CD14-positive monocyte (primary cell): ENCODE measurements around the gene DVL3. TPM values are rescaled to one million over a fixed set of nuclear protein-coding genes. Genes with fewer than 3 reads are reported as not detected.
A peak's percentile ranks its signal among the peaks of the same experiment; 100 is the strongest.

ENCODE experiments used
- DNase-seq, 3 donors: peaks; one replicate each; pipeline ENCODE4 v3.0.0-alpha.2; 2011 to 2022
- H2AFZ ChIP-seq: 2 replicates; pipeline ENCODE4 v1.6.0; 2012; ENCODE audit warnings: mild to moderate bottlenecking, low read depth, low read length, inconsistent platforms; ENCODE audit not compliant: insufficient read depth, poor library complexity, severe bottlenecking
- H3K27ac ChIP-seq, 2 donors: 1 replicate in 1 of 2; 2 replicates in 1 of 2; pipeline ENCODE4 v1.5.1; 2012 to 2013; ENCODE audit warnings: low read length in 2 of 2, control low read depth in 1 of 2, inconsistent platforms in 1 of 2, low read depth in 1 of 2, mild to moderate bottlenecking in 1 of 2
- H3K27me3 ChIP-seq, 2 donors: one replicate each; pipeline versions ENCODE4 v1.6.0 to v1.6.1; 2011 to 2013; ENCODE audit warnings: low read length in 2 of 2; ENCODE audit not compliant: control insufficient read depth in 2 of 2, insufficient read depth in 2 of 2
- H3K36me3 ChIP-seq, 2 donors: replicated peaks in 1 of 2; 1 replicate in 1 of 2; 2 replicates in 1 of 2; pipeline versions ENCODE4 v1.5.1 to v1.6.1; 2012 to 2013; ENCODE audit warnings: low read length in 2 of 2, control low read depth in 1 of 2, inconsistent platforms in 1 of 2, mild to moderate bottlenecking in 1 of 2; ENCODE audit not compliant: insufficient read depth in 2 of 2, control insufficient read depth in 1 of 2
- H3K4me1 ChIP-seq, 2 donors: 1 replicate in 1 of 2; 2 replicates in 1 of 2; pipeline versions ENCODE4 v1.5.1 to v1.6.1; 2012 to 2013; ENCODE audit warnings: low read length in 2 of 2, control low read depth in 1 of 2, inconsistent platforms in 1 of 2, mild to moderate bottlenecking in 1 of 2, moderate library complexity in 1 of 2; ENCODE audit not compliant: insufficient read depth in 2 of 2, control insufficient read depth in 1 of 2
- H3K4me2 ChIP-seq: replicated peaks from 2 replicates; pipeline ENCODE3; 2012; ENCODE audit warnings: low read length, moderate library complexity, mild to moderate bottlenecking; ENCODE audit not compliant: poor library complexity, severe bottlenecking; ENCODE audit errors: extremely low read depth
- H3K4me3 ChIP-seq, 3 experiments: fragments of 200-600 bp in 1 of 3; sonication (generic) in 1 of 3; replicated peaks in 1 of 3; 1 replicate in 2 of 3; 2 replicates in 1 of 3; pipeline ENCODE4 v1.5.1; 2011 to 2013; ENCODE audit warnings: low read length in 3 of 3, mild to moderate bottlenecking in 3 of 3, control low read depth in 2 of 3, low read depth in 2 of 3, inconsistent platforms in 1 of 3, moderate library complexity in 1 of 3
- H3K79me2 ChIP-seq: 2 replicates; pipeline ENCODE4 v1.6.0; 2012; ENCODE audit warnings: mild to moderate bottlenecking, control low read depth, inconsistent platforms, low read length, moderate library complexity; ENCODE audit not compliant: insufficient read depth
- H3K9ac ChIP-seq: 2 replicates; pipeline ENCODE4 v1.6.0; 2017; ENCODE audit warnings: low read length, mild to moderate bottlenecking; ENCODE audit not compliant: insufficient read depth, poor library complexity, severe bottlenecking
- H3K9me3 ChIP-seq, 2 donors: replicated peaks in 1 of 2; 1 replicate in 1 of 2; 2 replicates in 1 of 2; pipeline versions ENCODE4 v1.5.1 to v1.6.1; 2012 to 2013; ENCODE audit warnings: low read length in 2 of 2, control low read depth in 1 of 2; ENCODE audit not compliant: control insufficient read depth in 1 of 2, insufficient read depth in 1 of 2
- H4K20me1 ChIP-seq: 2 replicates; pipeline ENCODE4 v1.6.0; 2012; ENCODE audit warnings: mild to moderate bottlenecking, low read length, control low read depth, moderate library complexity; ENCODE audit not compliant: insufficient read depth
- H3K27ac Mint-ChIP-seq, 7 donors: one replicate each; pipeline ENCODE4 v1.8.0; 2020; ENCODE audit warnings: mild to moderate bottlenecking in 7 of 7, mixed read lengths in 7 of 7, moderate library complexity in 6 of 7, inconsistent platforms in 2 of 7
- H3K27me3 Mint-ChIP-seq, 3 donors: one replicate each; pipeline ENCODE4 v1.8.0; 2021 to 2022; ENCODE audit warnings: low read depth in 3 of 3, mild to moderate bottlenecking in 3 of 3, mixed read lengths in 3 of 3, moderate library complexity in 3 of 3, inconsistent platforms in 1 of 3
- H3K36me3 Mint-ChIP-seq, 2 donors: one replicate each; pipeline ENCODE4 v1.8.0; 2020; ENCODE audit warnings: mixed read lengths in 2 of 2, inconsistent platforms in 1 of 2, mild to moderate bottlenecking in 1 of 2
- H3K4me1 Mint-ChIP-seq: one replicate; pipeline ENCODE4 v1.8.0; 2020; ENCODE audit warnings: mild to moderate bottlenecking, mixed read lengths
- H3K4me3 Mint-ChIP-seq, 2 donors: one replicate each; pipeline ENCODE4 v1.8.0; 2020; ENCODE audit warnings: mild to moderate bottlenecking in 2 of 2, mixed read lengths in 2 of 2, moderate library complexity in 1 of 2
- H3K9me3 Mint-ChIP-seq, 7 donors: one replicate each; pipeline ENCODE4 v1.8.0; 2020 to 2022; ENCODE audit warnings: mixed read lengths in 7 of 7, mild to moderate bottlenecking in 6 of 7, moderate library complexity in 6 of 7, inconsistent platforms in 2 of 7
- CTCF ChIP-seq: fragments of 200-600 bp; IDR thresholded peaks from one replicate; pipeline ENCODE4 v1.8.0; 2022; ENCODE audit warnings: antibody characterized with exemption, mild to moderate bottlenecking
- WGBS: methylation state at CpG from one replicate; pipeline ENCODE4 v1.1.5; 2013; ENCODE audit warnings: missing lambda C conversion rate; ENCODE audit not compliant: insufficient coverage; 5-methylcytosine and 5-hydroxymethylcytosine counted together
- intact Hi-C, 2 donors: fragments of 100-400 bp; cut with micrococcal nuclease; formaldehyde crosslinking; loops; one replicate each; pipeline versions ENCODE4 v1.15.0 to v1.15.1; 2023
- polyA plus RNA-seq, 3 donors: library from polyadenylated mRNA; depleted of rRNA in 1 of 3; unstranded in 2 of 3; stranded (reverse) in 1 of 3; fragments of 300-500 nt in 2 of 3; fragments of >200 nt in 1 of 3; fragmentation: Illumina TruSeq in 2 of 3; gene quantifications; 1 replicate in 2 of 3; 2 replicates in 1 of 3; pipeline ENCODE4 v1.2.3, GENCODE V29; 2012 to 2021

The DVL3 gene
- polyA plus RNA-seq, 3 donors: 4.5 to 42.1 (median 9.4) TPM

- Histone ChIP-seq H3K9ac (peak overlapping the region; percentile 77), H3K4me1 (peaks cover 37 to 44% of the 10 kb centered on the region in 2 donors), H3K9me3 (no peaks in the 10 kb centered on the region), H3K4me3 (peak overlapping the region; percentile 77 to 97 (median 94)), H3K36me3 (no peaks in the 10 kb centered on the region), H4K20me1 (peaks cover 49% of the 10 kb centered on the region), H3K27ac (peak overlapping the region; percentile 63 to 77), H2AFZ (peak overlapping the region; percentile 88), H3K79me2 (peaks cover 51% of the 10 kb centered on the region), H3K4me2 (peak overlapping the region; percentile 99), H3K27me3 (no peaks in the 10 kb centered on the region)
- 0% methylated on average over 44 of the region's 47 CpGs for WGBS
- H3K9me3 Mint-ChIP-seq: no peaks in the 10 kb centered on the region
- intact Hi-C loops: loop anchor here in 1 of 2 donors (2.0 kb wide), 1 partner anchor 21 kb away; the partner anchor contains the start of gene EIF2B5
- peak overlapping the region; percentile 73 to 89 (median 85) for H3K27ac Mint-ChIP-seq
- H3K27me3 Mint-ChIP-seq: peaks cover 0 to 4% (median 2%) of the 10 kb centered on the region in 3 donors
- peak overlapping the region; percentile 96 for H3K4me3 Mint-ChIP-seq
- TF ChIP-seq CTCF: no peak
- H3K4me1 Mint-ChIP-seq: peaks cover 45% of the 10 kb centered on the region
- peaks cover 6 to 8% of the 10 kb centered on the region in 2 donors for H3K36me3 Mint-ChIP-seq
- peak in 2 of 3 donors; percentile 35 to 37 for DNase-seq
These were observed 706 bp downstream of the DVL3 start for GRCh38 chr3:184155644-184156521.

- Histone ChIP-seq H4K20me1 (peaks cover 56% of the 10 kb centered on the region), H2AFZ (peak overlapping the region; percentile 88), H3K27ac (peak overlapping the region in 1 of 2 donors; percentile 77), H3K4me2 (peak overlapping the region; percentile 99), H3K9me3 (no peaks in the 10 kb centered on the region), H3K4me3 (peak overlapping the region; percentile 77 to 97 (median 94)), H3K79me2 (peaks cover 55% of the 10 kb centered on the region), H3K4me1 (peaks cover 37 to 44% of the 10 kb centered on the region in 2 donors), H3K27me3 (no peaks in the 10 kb centered on the region), H3K36me3 (no peaks in the 10 kb centered on the region), H3K9ac (peak overlapping the region; percentile 77)
- H3K27me3 Mint-ChIP-seq: peaks cover 0 to 4% (median 2%) of the 10 kb centered on the region in 3 donors
- no peak for DNase-seq
- H3K36me3 Mint-ChIP-seq: peaks cover 9 to 15% of the 10 kb centered on the region in 2 donors
- H3K9me3 Mint-ChIP-seq: no peaks in the 10 kb centered on the region
- peak overlapping the region; percentile 96 for H3K4me3 Mint-ChIP-seq
- no peak for TF ChIP-seq CTCF
- peak overlapping the region in 5 of 7 donors; percentile 69 to 89 (median 85) for H3K27ac Mint-ChIP-seq
- 20% methylated on average over 1 of the region's 6 CpGs for WGBS
- peaks cover 47% of the 10 kb centered on the region for H3K4me1 Mint-ChIP-seq
- intact Hi-C loops: loop anchor here in 1 of 2 donors (2.0 kb wide), 1 partner anchor 22 kb away; the partner anchor contains the start of gene EIF2B5
These were observed 1.4 kb downstream of the DVL3 start for GRCh38 chr3:184156522-184156955.
